ENCODE measurements around the gene GJA3. TPM values are rescaled to one million over a fixed set of nuclear protein-coding genes. Genes with fewer than 3 reads are reported as not detected.

GJA3 gene
- total and polyA plus RNA-seq, 9 of the 15 experiments (the other 6 are each of a cell fraction or from before 2014, with no cell fraction given), result 0.03 to 0.13 (median 0.04) TPM; not detected in 4

GRCh38 chr13:20188667-20189553 is 28.1 kb upstream of the GJA3 start (continued):
- TF ChIP-seq, protein P1, sequence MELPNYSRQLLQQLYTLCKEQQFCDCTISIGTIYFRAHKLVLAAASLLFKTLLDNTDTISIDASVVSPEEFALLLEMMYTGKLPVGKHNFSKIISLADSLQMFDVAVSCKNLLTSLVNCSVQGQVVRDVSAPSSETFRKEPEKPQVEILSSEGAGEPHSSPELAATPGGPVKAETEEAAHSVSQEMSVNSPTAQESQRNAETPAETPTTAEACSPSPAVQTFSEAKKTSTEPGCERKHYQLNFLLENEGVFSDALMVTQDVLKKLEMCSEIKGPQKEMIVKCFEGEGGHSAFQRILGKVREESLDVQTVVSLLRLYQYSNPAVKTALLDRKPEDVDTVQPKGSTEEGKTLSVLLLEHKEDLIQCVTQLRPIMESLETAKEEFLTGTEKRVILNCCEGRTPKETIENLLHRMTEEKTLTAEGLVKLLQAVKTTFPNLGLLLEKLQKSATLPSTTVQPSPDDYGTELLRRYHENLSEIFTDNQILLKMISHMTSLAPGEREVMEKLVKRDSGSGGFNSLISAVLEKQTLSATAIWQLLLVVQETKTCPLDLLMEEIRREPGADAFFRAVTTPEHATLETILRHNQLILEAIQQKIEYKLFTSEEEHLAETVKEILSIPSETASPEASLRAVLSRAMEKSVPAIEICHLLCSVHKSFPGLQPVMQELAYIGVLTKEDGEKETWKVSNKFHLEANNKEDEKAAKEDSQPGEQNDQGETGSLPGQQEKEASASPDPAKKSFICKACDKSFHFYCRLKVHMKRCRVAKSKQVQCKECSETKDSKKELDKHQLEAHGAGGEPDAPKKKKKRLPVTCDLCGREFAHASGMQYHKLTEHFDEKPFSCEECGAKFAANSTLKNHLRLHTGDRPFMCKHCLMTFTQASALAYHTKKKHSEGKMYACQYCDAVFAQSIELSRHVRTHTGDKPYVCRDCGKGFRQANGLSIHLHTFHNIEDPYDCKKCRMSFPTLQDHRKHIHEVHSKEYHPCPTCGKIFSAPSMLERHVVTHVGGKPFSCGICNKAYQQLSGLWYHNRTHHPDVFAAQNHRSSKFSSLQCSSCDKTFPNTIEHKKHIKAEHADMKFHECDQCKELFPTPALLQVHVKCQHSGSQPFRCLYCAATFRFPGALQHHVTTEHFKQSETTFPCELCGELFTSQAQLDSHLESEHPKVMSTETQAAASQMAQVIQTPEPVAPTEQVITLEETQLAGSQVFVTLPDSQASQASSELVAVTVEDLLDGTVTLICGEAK (IDR thresholded peaks at IDR 0.05), result peak; percentile 84
- TF ChIP-seq, protein P1 (CRISPR knock-in tag; IDR thresholded peaks at IDR 0.05), result no peak
- TF ChIP-seq BRCA1 (IDR thresholded peaks at IDR 0.05) (no peak), BRCA1 (CRISPR knock-in tag; IDR thresholded peaks at IDR 0.05) (no peak), NR1H2 (CRISPR knock-in tag; IDR thresholded peaks at IDR 0.05) (no peak), HNRNPLL (IDR thresholded peaks at IDR 0.05; ENCODE audit: low read depth, low read length, poor library complexity, severe bottlenecking) (no peak), NUFIP1 (IDR thresholded peaks at IDR 0.05; ENCODE audit: partially characterized antibody) (no peak), GABPA (tag; conservative IDR thresholded peaks at IDR 0.05; ENCODE audit: low read depth) (peak; percentile 79), ZBTB7A (IDR thresholded peaks at IDR 0.05; ENCODE audit: borderline replicate concordance, control insufficient read depth, low read depth, low read length) (no peak), KLF6 (CRISPR knock-in tag; IDR thresholded peaks at IDR 0.05; ENCODE audit: borderline replicate concordance) (no peak), SIN3B (IDR thresholded peaks at IDR 0.05; ENCODE audit: low read depth) (no peak), CHCHD3 (CRISPR knock-in tag; IDR thresholded peaks at IDR 0.05) (no peak), NR2F6 (CRISPR knock-in tag; IDR thresholded peaks at IDR 0.05) (no peak), TAF1 (IDR thresholded peaks at IDR 0.05; ENCODE audit: control insufficient read depth, extremely low read depth, insufficient read depth, low read length, severe bottlenecking) (no peak), SMARCE1 (IDR thresholded peaks at IDR 0.05) (no peak), DACH1 (IDR thresholded peaks at IDR 0.05; ENCODE audit: partially characterized antibody) (peak; percentile 29), ZNF551 (CRISPR knock-in tag; IDR thresholded peaks at IDR 0.05) (no peak), PHB (CRISPR knock-in tag; IDR thresholded peaks at IDR 0.05) (no peak)
- TF ChIP-seq, protein P2, sequence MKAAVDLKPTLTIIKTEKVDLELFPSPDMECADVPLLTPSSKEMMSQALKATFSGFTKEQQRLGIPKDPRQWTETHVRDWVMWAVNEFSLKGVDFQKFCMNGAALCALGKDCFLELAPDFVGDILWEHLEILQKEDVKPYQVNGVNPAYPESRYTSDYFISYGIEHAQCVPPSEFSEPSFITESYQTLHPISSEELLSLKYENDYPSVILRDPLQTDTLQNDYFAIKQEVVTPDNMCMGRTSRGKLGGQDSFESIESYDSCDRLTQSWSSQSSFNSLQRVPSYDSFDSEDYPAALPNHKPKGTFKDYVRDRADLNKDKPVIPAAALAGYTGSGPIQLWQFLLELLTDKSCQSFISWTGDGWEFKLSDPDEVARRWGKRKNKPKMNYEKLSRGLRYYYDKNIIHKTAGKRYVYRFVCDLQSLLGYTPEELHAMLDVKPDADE (conservative IDR thresholded peaks at IDR 0.05; ENCODE audit: control insufficient read depth, low read depth, low read length), result no peak
